BE2C (cell line): ENCODE results near the gene YES1.
"Not testable (repeated sequence)": the region's sequence is repeated elsewhere in the genome, so short reads cannot be mapped to it uniquely, and the experiment has no call there.

ENCODE experiments used
- DNase-seq: peaks from one replicate; pipeline ENCODE4 v3.0.0-alpha.2; 2020
- H3K27me3 ChIP-seq: fragments of 250-450 bp; sonication (Bioruptor Pico); 2 replicates; pipeline ENCODE4 v1.5.1; 2020; ENCODE audit warnings: mild to moderate bottlenecking
- H3K36me3 ChIP-seq: fragments of 250-450 bp; sonication (Bioruptor Pico); 2 replicates; pipeline ENCODE4 v1.5.1; 2020; ENCODE audit warnings: mild to moderate bottlenecking
- H3K4me1 ChIP-seq: fragments of 250-450 bp; sonication (Bioruptor Pico); 2 replicates; pipeline ENCODE4 v1.5.1; 2020
- H3K4me3 ChIP-seq: 2 replicates; pipeline ENCODE4 v1.5.1; 2011; ENCODE audit warnings: low read depth, low read length
- H3K9me3 ChIP-seq: fragments of 250-450 bp; sonication (Bioruptor Pico); 2 replicates; pipeline ENCODE4 v1.5.1; 2020
- CTCF ChIP-seq: IDR thresholded peaks from 2 replicates; pipeline ENCODE4 v1.5.1; 2012; ENCODE audit warnings: mild to moderate bottlenecking, low read depth, low read length

Gene YES1

GRCh38 chr18:811182-811891 is 705 bp downstream of the YES1 start:
- Histone ChIP-seq H3K4me3 (peak overlapping the region; percentile 45), H3K4me1 (no peaks in the 10 kb centered on the region), H3K36me3 (no peaks in the 10 kb centered on the region), H3K9me3 (no peaks in the 10 kb centered on the region), H3K27me3 (peaks cover 51% of the 10 kb centered on the region)
- no peak for DNase-seq
- no peak for TF ChIP-seq CTCF

GRCh38 chr18:809985-810642 is 1.9 kb downstream of the YES1 start:
- Histone ChIP-seq H3K9me3 (no peaks in the 10 kb centered on the region), H3K27me3 (peaks cover 51% of the 10 kb centered on the region), H3K36me3 (no peaks in the 10 kb centered on the region), H3K4me1 (no peaks in the 10 kb centered on the region), H3K4me3 (no peak overlapping the region)
- TF ChIP-seq CTCF = no peak
- DNase-seq = no peak

DNA sequence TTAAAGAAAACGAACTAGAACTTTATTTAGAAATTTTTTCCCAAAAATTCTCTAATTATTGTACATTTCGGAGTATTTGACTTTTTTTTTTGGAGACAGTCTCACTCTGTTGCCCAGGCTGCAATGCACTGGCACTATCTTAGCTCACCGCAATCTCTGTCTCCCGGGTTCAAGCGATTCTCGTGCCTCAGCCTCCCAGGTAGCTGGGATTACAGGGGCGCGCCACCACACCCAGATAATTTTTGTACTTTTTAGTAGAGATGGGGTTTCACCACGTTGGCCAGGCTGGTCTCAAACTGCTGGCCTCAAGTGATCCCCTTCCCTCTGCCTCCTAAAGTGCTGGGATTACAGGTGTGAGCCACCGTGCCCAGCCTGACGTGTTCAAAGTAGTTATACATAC is 2.8 kb downstream of the YES1 start:
- not testable (repeated sequence) for H3K4me3 ChIP-seq, H3K4me1 ChIP-seq, DNase-seq, H3K36me3 ChIP-seq, H3K9me3 ChIP-seq
- H3K27me3 ChIP-seq = peaks cover 51% of the 10 kb centered on the region

DNA sequence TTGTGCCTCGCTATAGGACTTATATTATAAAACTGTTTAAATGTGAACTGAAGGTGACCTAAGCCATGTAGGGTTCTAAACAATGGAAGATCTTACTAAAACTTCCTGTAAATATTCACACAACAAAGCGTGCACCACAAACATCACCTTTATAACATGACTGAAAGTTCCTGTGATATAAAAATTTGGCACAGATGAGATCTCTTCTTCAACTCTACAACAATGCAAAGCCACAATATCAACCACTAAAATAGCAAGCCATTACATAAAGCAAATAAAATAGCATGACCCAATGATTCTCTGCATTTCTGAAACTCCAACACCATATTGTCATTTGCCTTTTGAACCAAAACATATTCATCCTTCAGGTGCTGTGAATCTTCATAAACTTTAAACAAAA is 3.5 kb downstream of the YES1 start:
- Histone ChIP-seq H3K9me3 (no peaks in the 10 kb centered on the region), H3K36me3 (no peaks in the 10 kb centered on the region), H3K4me3 (no peak overlapping the region), H3K4me1 (no peaks in the 10 kb centered on the region), H3K27me3 (peaks cover 51% of the 10 kb centered on the region)
- DNase-seq = no peak
- TF ChIP-seq CTCF = no peak

DNA sequence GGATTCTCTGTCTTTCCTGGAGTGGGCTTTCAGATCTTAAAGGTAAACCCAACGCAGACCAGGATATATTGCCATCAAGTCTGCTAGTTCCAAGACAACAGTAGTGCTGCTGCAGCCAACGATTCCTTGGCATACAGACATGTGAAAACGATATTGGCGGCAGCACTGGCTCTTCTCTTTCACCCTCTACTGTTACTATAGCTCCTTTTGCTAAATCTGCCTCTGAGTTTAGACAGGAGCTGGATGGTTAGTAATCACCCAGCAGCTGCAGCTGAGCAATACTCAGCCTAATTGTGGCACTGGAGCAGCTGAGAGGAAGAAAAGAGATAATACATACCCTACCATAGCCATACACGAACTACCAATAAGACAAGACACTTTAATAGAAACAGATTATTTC is 4.0 kb downstream of the YES1 start:
- H3K4me1 ChIP-seq = no peaks in the 10 kb centered on the region
- H3K4me3 ChIP-seq = no peak overlapping the region
- no peaks in the 10 kb centered on the region for H3K9me3 ChIP-seq
- H3K27me3 ChIP-seq = peaks cover 49% of the 10 kb centered on the region
- no peak for TF ChIP-seq CTCF
- DNase-seq = no peak
- no peaks in the 10 kb centered on the region for H3K36me3 ChIP-seq

GRCh38 chr18:805755-806110 is 6.3 kb downstream of the YES1 start:
- Histone ChIP-seq H3K36me3 (no peaks in the 10 kb centered on the region), H3K4me3 (no peak overlapping the region), H3K4me1 (no peaks in the 10 kb centered on the region), H3K9me3 (no peaks in the 10 kb centered on the region), H3K27me3 (peaks cover 29% of the 10 kb centered on the region)
- TF ChIP-seq CTCF = no peak
- no peak for DNase-seq
